LHCN-M2 (cell line): Measurements from ENCODE around the gene ZNF778. TPM values are rescaled to one million over a fixed set of nuclear protein-coding genes. Genes with fewer than 3 reads are reported as not detected.

Experiments used
- DNase-seq: peaks from one replicate; pipeline ENCODE4 v3.0.0-alpha.2; 2012; ENCODE audit warnings: low read depth
- polyA plus RNA-seq: library from polyadenylated mRNA; unstranded; fragments of >200 nt; gene quantifications from one replicate; pipeline ENCODE4 v1.2.1, GENCODE V29; 2012; ENCODE audit warnings: missing spikeins
- total RNA-seq: library from RNA; depleted of rRNA; stranded (reverse); fragments of >200 nt; gene quantifications from 2 replicates; pipeline ENCODE4 v1.2.3, GENCODE V29; 2014; rRNA removed

Gene ZNF778
- total RNA-seq = 7.6 and 9.0 TPM in 2 replicates
- 4.0 TPM for polyA plus RNA-seq

GRCh38 chr16:89217388-89218191 is at the start of gene ZNF778:
Gene ZNF778 (plus strand): TSS chr16:89217703. CDS start chr16:89221128, 3,425 bp downstream.
- peak; percentile 67 for DNase-seq

DNA sequence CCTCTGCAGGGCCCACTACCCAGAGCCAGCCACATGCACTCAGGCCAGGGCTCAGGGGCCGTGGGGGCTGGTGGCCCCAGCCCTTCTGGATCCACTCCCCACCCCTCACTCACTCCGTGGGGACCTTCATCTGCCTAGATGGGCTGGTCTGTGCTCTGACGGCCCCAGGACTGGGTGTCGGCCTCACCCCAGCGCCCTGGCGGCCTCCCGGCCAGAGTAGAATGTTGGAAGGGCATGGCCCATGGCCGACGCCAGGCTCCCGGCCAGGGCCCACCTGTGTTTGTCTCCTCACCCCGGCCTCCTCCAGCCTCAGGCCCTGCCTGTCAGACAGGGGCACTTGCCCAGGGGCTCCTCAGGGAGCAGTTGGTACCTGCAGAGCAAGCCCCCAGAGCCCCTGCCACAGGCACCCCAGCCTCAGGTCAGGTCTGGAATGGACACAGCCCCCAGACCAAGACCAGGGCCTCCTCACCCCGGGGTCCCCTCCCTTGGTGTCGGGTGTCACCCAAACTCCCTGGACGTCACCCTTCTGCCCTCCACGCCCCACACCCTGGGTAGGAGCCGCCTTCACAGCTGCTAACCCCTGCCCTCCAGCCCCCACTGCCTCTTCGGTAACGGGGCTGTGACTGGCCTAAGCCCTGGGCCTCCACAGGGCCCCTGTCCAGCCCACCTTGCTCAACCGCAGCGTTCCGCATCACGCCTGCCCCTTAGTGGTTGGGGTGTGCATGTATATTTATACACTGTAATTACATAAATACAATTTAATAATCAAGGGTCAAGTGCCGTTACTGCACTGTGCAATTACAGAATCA is 48.9 kb upstream of the ZNF778 start:
- no peak for DNase-seq

DNA sequence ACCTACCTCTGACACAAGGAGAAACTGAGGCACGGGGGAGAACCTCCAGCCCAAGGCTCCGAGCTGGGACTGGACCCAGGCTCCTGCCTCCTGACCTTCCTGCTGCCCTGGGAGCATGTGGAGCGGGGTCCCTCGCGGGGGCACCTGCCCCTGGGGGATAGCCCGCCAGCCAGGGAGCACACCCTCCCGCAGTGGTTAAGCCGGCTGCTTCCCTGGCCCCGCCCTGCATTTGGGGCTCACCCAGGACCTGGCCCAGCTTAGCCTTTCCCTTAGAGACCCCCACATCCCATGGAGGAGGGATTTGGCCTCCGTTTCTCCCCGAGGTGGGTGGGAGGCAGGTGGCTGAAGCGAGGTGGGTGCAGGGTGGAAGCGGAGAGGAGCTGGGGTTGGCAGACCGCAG is 47.7 kb upstream of the ZNF778 start:
- no peak for DNase-seq

- DNase-seq = no peak
Measured at GRCh38 chr16:89170346-89171215, 46.9 kb upstream of the ZNF778 start.

GRCh38 chr16:89171216-89172170 is 46.0 kb upstream of the ZNF778 start, which contains the start of gene CDH15:
Gene CDH15 (plus strand): TSS chr16:89171748. CDS start chr16:89171832, 84 bp downstream.
- DNase-seq = peak; percentile 97

- no peak for DNase-seq
Measured at GRCh38 chr16:89172171-89172527, 45.4 kb upstream of the ZNF778 start.

DNA sequence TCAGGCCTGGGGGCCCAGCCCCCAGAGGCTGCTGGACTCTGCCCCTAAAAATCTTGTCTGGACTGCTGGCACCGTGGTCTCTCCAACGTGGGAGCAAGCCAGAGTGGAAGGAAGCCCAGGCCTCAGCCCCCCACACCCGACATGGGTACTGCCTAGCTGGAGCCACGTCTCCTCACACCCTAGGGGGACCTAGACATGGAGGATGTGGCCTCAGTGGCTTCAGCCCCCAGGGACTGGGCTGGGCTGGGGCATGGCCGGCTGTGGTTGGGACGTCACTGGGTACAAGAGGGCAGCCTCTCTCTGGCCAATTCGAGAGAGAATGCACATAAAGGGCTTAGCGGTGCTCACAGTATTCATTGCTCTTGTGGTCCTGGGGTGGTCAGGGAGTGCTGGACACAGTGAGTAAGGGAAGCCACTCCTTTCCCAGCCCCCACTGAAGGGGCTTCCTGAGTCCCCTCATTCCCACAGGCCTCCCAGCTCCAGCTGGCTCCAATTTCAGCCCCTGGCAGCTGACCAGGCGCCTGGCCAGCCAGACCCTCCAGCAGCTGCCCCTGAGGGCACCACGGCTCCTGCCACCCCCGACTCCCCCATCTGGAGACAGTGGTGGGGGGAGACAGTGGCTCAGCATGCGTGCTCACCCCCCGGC is 44.9 kb upstream of the ZNF778 start:
- peak; percentile 82 for DNase-seq

DNA sequence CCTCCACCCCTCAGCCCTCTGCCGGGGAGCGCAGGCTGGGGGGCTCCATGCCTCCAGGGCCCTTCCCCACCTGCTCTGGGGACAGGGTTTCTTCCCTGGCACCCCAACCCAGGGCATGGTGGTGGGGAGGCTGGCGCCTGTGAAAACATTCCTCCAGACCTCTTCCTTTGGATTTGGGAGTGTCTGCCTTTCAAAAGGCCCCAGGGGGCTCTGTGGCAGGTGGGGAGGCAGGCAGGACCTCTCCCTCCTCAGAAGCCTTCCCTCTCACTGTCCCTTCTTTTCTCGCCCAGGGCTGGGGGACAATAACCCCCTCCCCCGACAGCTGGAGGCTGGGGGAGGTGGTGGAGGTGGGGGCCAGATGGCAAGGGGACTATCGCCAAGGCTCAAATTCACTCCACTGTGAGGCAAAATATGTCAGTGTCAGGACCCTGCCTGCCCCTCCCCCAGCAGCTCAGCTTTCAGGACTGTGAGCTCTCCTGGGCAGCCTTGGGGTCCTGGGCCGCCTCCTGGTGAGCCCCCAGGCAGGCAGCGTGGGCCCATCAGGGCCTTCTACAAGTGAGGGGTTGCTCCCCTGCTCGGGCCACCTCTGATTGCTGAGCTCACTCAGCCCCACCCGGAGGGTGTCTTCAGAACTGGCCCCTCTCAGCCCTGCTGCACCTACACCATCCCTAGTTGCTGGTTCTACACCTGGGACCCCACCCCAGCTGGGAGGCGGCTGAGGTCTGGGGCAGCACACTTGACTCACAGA is 44.2 kb upstream of the ZNF778 start:
- peak; percentile 40 for DNase-seq

DNA sequence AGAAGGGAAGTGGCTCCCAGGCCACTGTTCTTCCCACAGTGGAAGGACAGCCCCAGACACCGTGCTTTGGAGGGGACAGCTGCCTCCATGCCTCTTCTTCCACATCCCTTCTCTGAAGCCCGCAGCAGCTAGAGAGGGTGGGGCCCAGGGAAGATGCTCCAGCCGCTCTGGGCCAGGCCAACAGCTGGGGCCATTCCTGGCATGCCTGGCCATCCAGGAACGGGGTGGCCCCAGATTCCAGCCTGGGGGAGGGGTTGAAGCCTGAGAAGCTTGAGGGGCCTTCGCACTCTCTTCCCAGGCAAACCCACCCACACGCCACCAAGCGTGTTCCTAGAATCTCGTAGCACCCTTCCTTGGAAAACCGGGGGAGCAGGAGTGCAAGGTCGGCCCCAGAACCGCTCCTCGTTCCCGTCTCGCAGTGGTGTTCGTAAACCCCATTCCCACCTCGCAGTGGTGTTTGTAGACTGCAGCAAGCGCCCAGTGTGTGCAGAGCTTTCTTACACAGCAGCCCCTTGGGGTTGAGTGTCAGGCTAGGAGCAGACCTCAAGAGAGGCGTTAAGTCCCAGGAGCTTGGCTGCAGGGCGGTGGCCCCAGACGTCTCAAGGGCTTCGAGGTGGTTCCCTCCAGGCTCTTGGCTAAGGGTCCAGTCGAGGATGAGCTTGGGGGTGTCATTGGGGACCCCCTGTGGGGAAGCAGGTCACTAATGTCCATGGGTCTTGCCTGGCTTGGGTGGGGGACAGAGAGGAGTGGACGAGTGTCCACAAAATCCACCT is 43.3 kb upstream of the ZNF778 start:
- DNase-seq = peak; percentile 74

DNA sequence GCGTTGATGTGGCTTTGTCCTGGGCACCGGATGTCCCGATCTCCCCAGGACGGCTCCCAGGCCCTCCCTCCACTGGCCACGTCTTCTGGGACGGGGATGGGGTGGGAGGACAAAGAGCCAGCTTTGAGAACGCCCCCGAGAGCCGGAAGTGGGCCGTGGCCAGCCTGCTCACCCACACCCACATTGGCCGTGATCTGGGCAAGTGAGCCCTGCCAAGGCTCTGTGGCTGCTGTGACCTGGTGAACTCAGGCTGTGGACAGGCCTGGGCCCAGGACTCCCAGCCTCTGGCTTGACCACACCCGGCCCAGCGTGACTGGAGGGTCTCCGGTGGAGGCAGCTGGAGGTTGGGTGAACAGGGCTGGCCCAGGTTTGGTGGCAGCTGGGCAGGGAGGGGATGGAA is 42.6 kb upstream of the ZNF778 start:
- DNase-seq = peak; percentile 91

GRCh38 chr16:89175280-89176146 is 42.0 kb upstream of the ZNF778 start:
- no peak for DNase-seq

GRCh38 chr16:89176147-89176690 is 41.3 kb upstream of the ZNF778 start:
- no peak for DNase-seq

- DNase-seq = no peak
Measured at GRCh38 chr16:89176717-89177116, 40.8 kb upstream of the ZNF778 start.

DNA sequence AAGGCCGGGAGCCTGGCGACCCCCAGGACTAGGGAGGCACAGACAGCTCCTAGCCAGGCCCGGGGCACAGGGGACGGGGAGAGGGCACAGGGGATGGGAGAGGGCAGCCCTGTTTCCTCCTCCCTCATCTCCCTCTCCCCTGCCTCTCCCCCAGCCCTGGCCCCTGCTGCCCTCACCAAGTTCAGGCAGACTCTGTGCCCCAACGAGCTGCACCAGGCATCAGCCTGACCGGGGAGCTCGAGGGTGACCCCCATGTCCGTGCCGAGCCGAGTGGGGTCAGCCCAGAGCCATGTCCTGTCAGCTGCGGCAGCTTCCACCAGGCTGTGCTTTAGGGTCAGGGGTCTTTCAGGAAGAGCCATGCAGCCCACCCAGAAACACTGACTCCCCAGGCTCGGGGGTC is 40.0 kb upstream of the ZNF778 start:
- DNase-seq = no peak

DNA sequence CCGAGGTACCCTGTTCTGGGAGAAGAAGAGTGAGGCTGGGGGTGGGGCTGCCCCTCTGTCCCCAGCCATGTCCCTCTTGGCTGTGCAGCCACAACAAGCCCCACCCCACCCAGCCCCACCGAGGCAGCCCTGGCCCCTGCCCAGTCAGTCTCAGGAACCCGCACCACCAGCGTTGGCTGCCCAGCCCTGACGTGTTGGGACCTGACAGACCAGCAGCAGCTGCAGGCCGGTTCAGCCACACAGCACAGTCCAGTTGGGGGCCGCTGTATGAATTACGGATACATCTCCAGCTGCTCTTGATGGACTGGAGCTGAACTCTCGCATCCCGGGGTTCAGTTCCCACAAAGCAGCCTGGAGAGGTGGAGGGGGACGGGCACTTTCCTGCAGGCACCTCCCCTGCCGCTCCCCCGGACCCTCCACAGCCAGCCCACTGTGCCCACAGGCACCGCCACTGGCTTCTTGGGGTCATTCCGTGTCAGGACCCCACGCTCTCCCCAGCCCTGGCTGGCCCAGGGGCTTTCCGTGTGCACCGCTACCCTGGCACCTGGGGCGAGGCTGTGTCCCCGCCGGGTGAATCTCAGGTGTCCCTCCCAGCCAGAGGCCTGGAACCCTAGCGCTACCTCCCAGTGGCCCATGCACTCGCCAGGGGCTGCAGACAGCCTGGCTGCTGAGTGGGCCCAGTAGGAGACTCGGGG is 38.9 kb upstream of the ZNF778 start:
- no peak for DNase-seq

DNA sequence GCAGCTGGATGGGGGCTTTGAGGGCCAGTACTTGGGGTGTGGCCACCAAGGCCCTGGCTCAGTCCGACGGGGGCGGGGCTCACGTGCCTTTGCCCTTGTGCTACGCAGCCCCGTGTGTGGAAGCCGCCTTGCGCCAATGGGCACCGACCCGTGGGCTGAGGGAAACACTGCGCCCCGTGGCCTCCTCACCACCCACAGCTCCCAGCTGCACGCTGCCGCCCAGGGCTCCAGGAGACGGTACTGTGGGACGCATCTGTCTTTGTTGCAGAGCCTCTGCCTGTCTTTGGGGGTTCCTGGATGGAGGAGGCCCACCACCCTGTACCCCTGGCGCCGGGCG is 38.4 kb upstream of the ZNF778 start:
- no peak for DNase-seq
